Measurements from ENCODE around the gene AACS.

DNA sequence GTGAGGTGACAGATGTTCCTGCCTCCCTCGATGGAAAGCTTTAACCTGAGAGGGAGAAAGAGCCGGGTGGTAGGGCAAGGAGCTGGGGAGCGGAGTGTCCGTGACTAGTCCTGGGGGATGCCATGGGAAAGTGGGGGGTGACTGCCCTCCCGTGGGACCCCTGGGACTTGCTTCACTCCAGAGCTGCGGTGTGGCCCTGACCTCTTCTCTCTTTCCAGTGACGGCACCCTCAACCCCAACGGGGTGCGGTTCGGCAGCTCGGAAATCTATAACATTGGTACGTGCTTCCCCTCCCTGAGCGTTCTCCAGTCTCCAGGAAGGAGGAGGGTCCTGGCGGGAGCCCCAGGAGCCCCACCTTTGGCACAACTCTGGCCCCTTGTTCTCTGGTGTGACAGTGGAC lies 69.3 kb downstream of the AACS start:
- TF ChIP-seq, protein P1, sequence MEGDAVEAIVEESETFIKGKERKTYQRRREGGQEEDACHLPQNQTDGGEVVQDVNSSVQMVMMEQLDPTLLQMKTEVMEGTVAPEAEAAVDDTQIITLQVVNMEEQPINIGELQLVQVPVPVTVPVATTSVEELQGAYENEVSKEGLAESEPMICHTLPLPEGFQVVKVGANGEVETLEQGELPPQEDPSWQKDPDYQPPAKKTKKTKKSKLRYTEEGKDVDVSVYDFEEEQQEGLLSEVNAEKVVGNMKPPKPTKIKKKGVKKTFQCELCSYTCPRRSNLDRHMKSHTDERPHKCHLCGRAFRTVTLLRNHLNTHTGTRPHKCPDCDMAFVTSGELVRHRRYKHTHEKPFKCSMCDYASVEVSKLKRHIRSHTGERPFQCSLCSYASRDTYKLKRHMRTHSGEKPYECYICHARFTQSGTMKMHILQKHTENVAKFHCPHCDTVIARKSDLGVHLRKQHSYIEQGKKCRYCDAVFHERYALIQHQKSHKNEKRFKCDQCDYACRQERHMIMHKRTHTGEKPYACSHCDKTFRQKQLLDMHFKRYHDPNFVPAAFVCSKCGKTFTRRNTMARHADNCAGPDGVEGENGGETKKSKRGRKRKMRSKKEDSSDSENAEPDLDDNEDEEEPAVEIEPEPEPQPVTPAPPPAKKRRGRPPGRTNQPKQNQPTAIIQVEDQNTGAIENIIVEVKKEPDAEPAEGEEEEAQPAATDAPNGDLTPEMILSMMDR (IDR thresholded peaks at IDR 0.05) = no peak
- TF ChIP-seq POLR2A (IDR thresholded peaks at IDR 0.05) (no peak), EP300 (IDR thresholded peaks at IDR 0.05) (no peak)

Measured in tibial nerve (tissue), 4 donors.